OCI-LY1 (cell line): ENCODE data around the gene EXPH5.

Experiments used
- H2AFZ ChIP-seq: fragments of 200-600 bp; sonication (generic), shearing (Covaris generic); 2 replicates; pipeline ENCODE4 v1.6.0; 2014; ENCODE audit warnings: antibody characterized with exemption, mild to moderate bottlenecking, low read length
- H3F3A ChIP-seq: fragments of 200-600 bp; sonication (generic), shearing (Covaris generic); 2 replicates; pipeline ENCODE4 v1.6.0; 2014; ENCODE audit warnings: mild to moderate bottlenecking, antibody characterized with exemption, low read length, moderate library complexity; ENCODE audit not compliant: insufficient read depth
- H3K27ac ChIP-seq: fragments of 200-600 bp; sonication (generic); 2 replicates; pipeline ENCODE4 v1.5.1; 2014; ENCODE audit warnings: low read length, mixed run types, mild to moderate bottlenecking, low read depth; ENCODE audit not compliant: poor library complexity, severe bottlenecking
- H3K27me3 ChIP-seq: fragments of 200-600 bp; sonication (generic); 2 replicates; pipeline ENCODE4 v1.6.0; 2014; ENCODE audit warnings: antibody characterized with exemption, mild to moderate bottlenecking, low read length, moderate library complexity; ENCODE audit not compliant: insufficient read depth
- H3K36me3 ChIP-seq: fragments of 200-600 bp; sonication (generic); 2 replicates; pipeline ENCODE4 v1.6.1; 2014; ENCODE audit warnings: mild to moderate bottlenecking, antibody characterized with exemption, low read length, moderate library complexity, mixed read lengths; ENCODE audit not compliant: insufficient read depth
- H3K4me1 ChIP-seq: fragments of 200-600 bp; sonication (generic); 2 replicates; pipeline ENCODE4 v1.5.1; 2014; ENCODE audit warnings: mild to moderate bottlenecking, low read length, moderate library complexity; ENCODE audit not compliant: insufficient read depth, severe bottlenecking
- H3K4me2 ChIP-seq: fragments of 200-600 bp; sonication (generic), shearing (Covaris generic); 2 replicates; pipeline ENCODE4 v1.6.1; 2014; ENCODE audit warnings: low read length
- H3K4me3 ChIP-seq: fragments of 200-600 bp; sonication (generic); 2 replicates; pipeline ENCODE4 v1.5.1; 2014; ENCODE audit warnings: low read length, low read depth, mild to moderate bottlenecking, mixed read lengths; ENCODE audit not compliant: poor library complexity, severe bottlenecking
- H3K79me2 ChIP-seq: fragments of 200-600 bp; shearing (Covaris generic); 2 replicates; pipeline ENCODE4 v1.6.1; 2016; ENCODE audit warnings: mixed run types, low read length, mixed read lengths; ENCODE audit not compliant: insufficient read depth
- H3K9ac ChIP-seq: fragments of 200-600 bp; sonication (generic), shearing (Covaris generic); 2 replicates; pipeline ENCODE4 v1.6.1; 2014; ENCODE audit warnings: mild to moderate bottlenecking, low read length, mixed read lengths
- H3K9me2 ChIP-seq: fragments of 200-600 bp; sonication (generic), shearing (Covaris generic); 2 replicates; pipeline ENCODE4 v1.6.1; 2014; ENCODE audit warnings: low read depth, mild to moderate bottlenecking, low read length, mixed read lengths
- H3K9me3 ChIP-seq: fragments of 200-600 bp; shearing (Covaris generic); 2 replicates; pipeline ENCODE4 v1.6.1; 2014; ENCODE audit warnings: low read length, mixed read lengths
- H4K20me1 ChIP-seq: fragments of 200-600 bp; sonication (generic), shearing (Covaris generic); 2 replicates; pipeline ENCODE4 v1.6.0; 2016; ENCODE audit warnings: mild to moderate bottlenecking, low read length; ENCODE audit not compliant: insufficient read depth
- EZH2 ChIP-seq: fragments of 200-600 bp; sonication (generic), shearing (Covaris generic); IDR thresholded peaks from 2 replicates; pipeline ENCODE4 v1.8.0; 2017; ENCODE audit warnings: borderline replicate concordance, mixed run types, mild to moderate bottlenecking, antibody characterized with exemption, low read length, moderate library complexity, mixed read lengths
- TF ChIP-seq, protein P1 (sequence below): fragments of 200-600 bp; sonication (generic), shearing (Covaris generic); IDR thresholded peaks from 2 replicates; pipeline ENCODE4 v1.5.1; 2017; ENCODE audit warnings: mild to moderate bottlenecking, antibody characterized with exemption, low read length, moderate library complexity, mixed read lengths

The EXPH5 gene

DNA sequence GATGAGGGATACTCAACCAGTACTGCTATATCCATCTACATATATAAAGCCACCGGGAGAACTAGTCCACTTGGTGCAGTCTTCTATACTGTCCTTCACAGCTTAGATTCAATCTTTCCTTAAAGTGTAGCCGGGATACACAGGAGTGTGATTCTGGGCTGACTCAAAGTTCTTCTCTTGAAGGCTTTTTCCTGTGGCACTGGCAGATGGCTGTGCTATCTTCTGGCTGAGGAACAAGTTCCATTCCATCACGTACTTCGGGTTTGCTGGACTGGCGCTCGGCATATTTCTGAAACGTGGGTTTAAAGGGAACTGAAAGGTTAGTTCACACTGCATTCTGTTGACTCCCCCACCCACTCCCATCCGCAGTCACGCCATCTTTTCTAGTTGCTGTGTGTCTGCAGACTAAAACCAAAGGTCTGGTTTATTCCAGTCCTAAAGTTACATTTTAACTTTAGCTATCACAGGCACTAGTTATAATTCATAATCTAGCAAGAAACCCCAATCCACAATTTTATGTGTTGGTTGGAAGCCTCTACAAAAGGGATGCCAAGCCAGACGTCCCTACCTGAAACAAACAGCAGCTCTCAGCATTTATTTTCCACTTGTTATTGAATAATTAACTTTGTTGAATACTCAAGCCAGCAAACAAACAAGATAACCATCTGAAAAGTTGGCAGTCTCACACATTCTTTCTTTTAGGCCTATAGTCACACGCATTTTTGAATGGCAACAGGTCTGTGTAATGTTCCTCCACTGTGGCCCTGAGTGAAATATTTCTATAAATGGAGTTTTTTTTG lies 118.7 kb downstream of the EXPH5 start:
- no peaks in the 10 kb centered on the region for H3K27me3 ChIP-seq
- no peak overlapping the region for H3K9ac ChIP-seq
- H3K4me1 ChIP-seq: no peaks in the 10 kb centered on the region
- H4K20me1 ChIP-seq: no peaks in the 10 kb centered on the region
- no peaks in the 10 kb centered on the region for H3K9me2 ChIP-seq
- H3K4me2 ChIP-seq: no peak overlapping the region
- H3F3A ChIP-seq: no peaks in the 10 kb centered on the region
- H3K36me3 ChIP-seq: no peaks in the 10 kb centered on the region
- no peak overlapping the region for H2AFZ ChIP-seq
- no peaks in the 10 kb centered on the region for H3K9me3 ChIP-seq
- H3K79me2 ChIP-seq: no peaks in the 10 kb centered on the region
- TF ChIP-seq, protein P1, sequence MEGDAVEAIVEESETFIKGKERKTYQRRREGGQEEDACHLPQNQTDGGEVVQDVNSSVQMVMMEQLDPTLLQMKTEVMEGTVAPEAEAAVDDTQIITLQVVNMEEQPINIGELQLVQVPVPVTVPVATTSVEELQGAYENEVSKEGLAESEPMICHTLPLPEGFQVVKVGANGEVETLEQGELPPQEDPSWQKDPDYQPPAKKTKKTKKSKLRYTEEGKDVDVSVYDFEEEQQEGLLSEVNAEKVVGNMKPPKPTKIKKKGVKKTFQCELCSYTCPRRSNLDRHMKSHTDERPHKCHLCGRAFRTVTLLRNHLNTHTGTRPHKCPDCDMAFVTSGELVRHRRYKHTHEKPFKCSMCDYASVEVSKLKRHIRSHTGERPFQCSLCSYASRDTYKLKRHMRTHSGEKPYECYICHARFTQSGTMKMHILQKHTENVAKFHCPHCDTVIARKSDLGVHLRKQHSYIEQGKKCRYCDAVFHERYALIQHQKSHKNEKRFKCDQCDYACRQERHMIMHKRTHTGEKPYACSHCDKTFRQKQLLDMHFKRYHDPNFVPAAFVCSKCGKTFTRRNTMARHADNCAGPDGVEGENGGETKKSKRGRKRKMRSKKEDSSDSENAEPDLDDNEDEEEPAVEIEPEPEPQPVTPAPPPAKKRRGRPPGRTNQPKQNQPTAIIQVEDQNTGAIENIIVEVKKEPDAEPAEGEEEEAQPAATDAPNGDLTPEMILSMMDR: no peak
- no peak for TF ChIP-seq EZH2
- no peak overlapping the region for H3K4me3 ChIP-seq
- no peak overlapping the region for H3K27ac ChIP-seq

GRCh38 chr11:108472681-108473080 lies 120.9 kb downstream of the EXPH5 start:
- Histone ChIP-seq H3K4me2 (no peak overlapping the region), H3K79me2 (no peaks in the 10 kb centered on the region), H3K4me1 (peaks cover 8% of the 10 kb centered on the region), H3K9me2 (no peaks in the 10 kb centered on the region), H3K9me3 (no peaks in the 10 kb centered on the region), H3K4me3 (no peak overlapping the region), H3K9ac (no peak overlapping the region), H3K27ac (no peak overlapping the region), H3F3A (no peaks in the 10 kb centered on the region), H3K36me3 (no peaks in the 10 kb centered on the region), H3K27me3 (no peaks in the 10 kb centered on the region), H4K20me1 (no peaks in the 10 kb centered on the region), H2AFZ (no peak overlapping the region)
- TF ChIP-seq EZH2: no peak
- TF ChIP-seq, protein P1: no peak

DNA sequence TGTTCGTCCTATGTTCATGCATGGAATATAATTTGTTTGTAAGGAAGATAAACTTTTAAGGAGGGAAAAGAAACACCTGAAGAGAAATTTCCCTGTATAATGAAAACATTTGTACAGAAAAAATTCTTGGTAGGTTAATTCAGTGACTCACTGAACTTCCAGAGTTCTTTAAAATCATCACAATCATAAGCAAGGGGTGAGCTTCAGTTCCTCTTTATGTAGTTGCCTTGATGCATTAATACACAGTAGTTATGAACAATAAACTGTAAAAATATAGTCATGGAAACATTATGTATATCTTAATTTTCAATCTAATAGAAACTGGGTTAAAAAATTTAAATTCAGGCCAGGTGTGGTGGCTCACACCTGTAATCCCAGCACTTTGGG lies 125.1 kb downstream of the EXPH5 start:
- H2AFZ ChIP-seq: peak overlapping the region; percentile 90; the same call in 1 of the 2 replicates
- H3K27ac ChIP-seq: no peak overlapping the region
- no peaks in the 10 kb centered on the region for H3K9me3 ChIP-seq
- H4K20me1 ChIP-seq: no peaks in the 10 kb centered on the region
- H3K9ac ChIP-seq: no peak overlapping the region
- TF ChIP-seq EZH2: no peak
- TF ChIP-seq, protein P1: no peak
- no peak overlapping the region; the same call in 1 of the 2 replicates for H3K4me2 ChIP-seq
- no peaks in the 10 kb centered on the region for H3K79me2 ChIP-seq
- H3K36me3 ChIP-seq: no peaks in the 10 kb centered on the region
- H3F3A ChIP-seq: no peaks in the 10 kb centered on the region
- no peaks in the 10 kb centered on the region for H3K9me2 ChIP-seq
- H3K27me3 ChIP-seq: no peaks in the 10 kb centered on the region
- peaks cover 18% of the 10 kb centered on the region for H3K4me1 ChIP-seq
- H3K4me3 ChIP-seq: no peak overlapping the region
